AG20443 (cell line): Measurements from ENCODE around the gene SELENOS.

Experiments
- DNase-seq: peaks from one replicate; pipeline ENCODE4 v3.0.0; 2012; ENCODE audit warnings: low spot score, mixed read lengths

SELENOS gene

DNA sequence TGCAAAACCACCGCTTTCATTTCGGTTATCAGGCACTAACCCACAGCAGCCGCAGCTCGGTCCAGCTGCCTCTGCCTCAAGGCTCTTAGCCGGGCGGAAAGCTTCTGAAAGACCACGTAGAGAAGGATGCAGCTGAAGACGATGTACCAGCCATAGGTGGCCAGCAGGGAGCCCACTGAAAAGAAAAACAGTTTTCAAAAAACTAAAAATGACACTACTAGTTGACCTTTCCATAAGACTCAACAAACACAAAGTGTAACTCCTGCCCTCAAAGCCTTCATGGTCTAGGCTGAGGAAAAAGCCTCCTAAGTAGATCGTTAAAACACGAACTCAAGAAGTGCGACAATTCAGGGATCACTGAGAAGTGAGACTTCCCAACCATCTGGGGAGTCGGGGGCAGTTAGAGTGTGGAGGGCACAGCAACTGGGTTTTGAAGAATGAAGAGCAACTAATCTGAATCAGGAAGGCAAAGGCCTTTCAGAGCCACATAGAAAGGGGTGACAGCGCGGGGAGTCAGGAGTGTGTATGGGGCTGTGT, 716 bp downstream of the SELENOS start:
- DNase-seq = peak; percentile 33

- DNase-seq = no peak
These were observed 2.3 kb downstream of the SELENOS start for GRCh38 chr15:101275018-101275417.

DNA sequence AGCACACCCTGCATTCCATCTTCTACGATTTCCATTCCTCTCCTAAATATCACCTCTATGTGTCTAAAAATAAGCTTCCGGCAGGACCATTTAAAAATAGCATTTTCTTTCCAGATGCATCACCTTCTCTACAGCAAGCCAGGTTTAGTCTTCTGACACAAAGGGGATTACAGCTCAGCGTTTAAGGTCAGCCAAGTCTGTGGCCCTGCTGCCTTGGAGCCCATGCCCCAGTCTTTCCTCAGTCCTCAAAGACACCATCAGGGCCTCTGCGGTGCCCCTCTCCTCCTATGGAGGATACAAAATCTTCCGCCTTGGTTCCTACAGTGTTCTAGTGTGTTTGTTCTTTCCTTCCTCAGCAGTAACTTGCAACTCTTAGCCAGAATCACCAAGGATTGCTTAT, 3.8 kb downstream of the SELENOS start:
- no peak for DNase-seq

DNA sequence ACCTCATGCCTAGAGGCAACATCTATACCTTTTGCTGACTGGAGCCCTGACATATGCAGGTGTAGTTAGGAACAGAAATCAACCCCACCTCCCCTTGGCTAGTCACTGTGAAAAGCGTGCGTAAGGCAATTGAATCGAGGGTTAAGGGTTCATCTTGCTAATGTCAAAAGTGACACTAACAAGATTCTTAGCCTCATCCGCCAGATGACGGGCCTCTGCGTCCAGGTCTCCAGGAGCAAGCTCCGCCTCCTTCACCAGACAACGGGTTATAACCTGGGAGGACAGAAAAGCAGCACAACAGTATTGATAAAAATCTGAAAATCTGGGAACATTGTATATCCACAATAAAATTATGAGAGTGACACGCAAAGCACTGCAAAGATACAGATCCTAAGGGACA, 4.7 kb downstream of the SELENOS start:
- DNase-seq = no peak

DNA sequence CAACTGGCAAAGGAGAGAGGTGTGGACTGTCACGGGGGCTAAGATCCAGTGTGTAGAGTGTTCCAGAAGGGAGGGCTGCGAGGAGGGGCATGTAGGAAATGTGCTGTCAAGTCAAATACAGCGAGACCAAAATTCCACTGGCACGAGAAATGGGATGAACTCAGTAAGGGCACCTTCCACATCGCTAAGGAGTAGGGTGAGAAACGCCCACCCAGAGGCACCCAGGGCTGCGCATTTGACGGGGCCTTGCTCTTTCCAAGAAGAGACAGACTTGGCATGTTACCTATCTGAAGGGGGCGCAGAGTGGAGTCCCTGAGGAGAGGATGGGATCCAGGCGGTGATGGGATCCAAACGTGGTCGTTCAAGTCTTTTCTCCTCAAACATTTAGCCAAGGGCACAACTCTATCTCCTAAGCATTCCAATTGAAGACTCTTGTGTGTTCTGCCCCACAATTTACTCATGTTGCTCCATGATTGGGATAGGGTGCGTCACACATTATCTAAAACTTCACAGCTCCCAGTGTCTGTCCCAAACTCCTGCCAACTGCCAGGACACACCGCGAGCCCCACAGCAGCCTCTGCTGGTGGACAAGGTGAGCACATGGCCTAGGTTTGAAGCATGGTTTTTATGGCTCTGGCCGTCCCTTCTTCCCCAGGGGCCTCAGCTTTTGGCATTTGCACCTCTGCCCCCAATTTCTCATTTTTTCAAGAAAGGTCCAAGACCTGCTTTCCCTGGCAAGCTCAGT, 7.6 kb downstream of the SELENOS start:
- DNase-seq = no peak

GRCh38 chr15:101267320-101268104, 9.8 kb downstream of the SELENOS start:
- peak; percentile 91 for DNase-seq

DNA sequence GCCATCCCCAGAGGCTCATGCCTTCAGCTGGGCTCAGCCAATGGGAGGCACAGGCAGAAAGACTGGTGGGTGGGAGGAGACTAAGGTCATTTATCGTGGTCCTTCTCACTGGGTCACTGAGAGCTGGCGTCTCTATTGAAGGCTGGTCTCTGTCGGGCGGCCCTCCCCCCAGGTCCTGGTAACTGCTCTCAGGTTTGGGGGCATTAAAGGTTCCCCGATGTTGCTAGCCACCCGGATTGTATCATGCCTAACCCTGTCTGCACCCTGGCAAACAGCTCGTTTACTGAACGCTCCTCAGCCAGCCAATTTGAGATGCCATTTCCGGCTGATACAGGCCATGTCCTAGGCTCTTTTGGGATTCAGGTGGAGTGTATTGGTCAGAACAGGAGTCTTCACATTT, 10.5 kb downstream of the SELENOS start:
- DNase-seq = no peak

DNA sequence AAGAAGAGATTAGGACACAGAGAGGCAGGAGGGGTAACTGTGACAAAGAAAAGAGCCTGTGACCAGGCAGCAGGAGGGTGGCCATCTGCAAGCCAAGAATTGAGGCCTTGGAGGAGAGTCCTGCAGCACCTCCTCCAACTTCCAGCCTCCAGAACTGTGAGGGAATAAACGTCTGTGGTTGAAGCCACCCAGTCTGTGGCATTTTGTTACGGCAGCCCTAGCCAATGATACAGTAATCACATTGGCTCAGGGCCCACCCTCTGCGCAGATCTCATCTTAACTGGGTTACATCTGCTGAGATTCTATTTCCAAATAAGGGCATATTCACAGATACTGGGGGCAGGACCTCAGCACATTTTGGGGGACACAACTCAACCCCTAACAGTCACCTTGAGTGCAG, 11.3 kb downstream of the SELENOS start:
- peak; percentile 44 for DNase-seq

GRCh38 chr15:101264911-101265641, 12.2 kb downstream of the SELENOS start:
- no peak for DNase-seq

GRCh38 chr15:101264011-101264410, 13.3 kb downstream of the SELENOS start:
- DNase-seq = no peak

DNA sequence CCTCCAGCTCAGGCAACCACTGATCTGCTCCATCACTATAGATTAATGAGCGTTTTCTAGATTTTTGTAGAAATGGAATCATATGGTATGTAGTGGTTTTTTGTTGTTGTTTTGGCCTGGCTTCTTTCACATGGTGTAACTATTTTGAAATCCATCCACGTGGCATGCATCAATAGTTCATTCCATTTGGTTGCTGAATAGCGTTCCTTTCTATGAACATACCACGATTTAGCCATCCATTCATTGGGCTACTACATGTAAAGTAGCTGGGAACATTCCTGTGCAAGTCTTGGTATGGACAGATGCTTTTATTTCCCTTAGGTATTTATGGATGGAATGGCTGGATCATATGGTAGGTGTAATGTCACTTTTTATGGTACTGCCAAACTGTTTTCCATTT, 14.7 kb downstream of the SELENOS start:
- no peak for DNase-seq

GRCh38 chr15:101258238-101259144, 18.8 kb downstream of the SELENOS start:
- peak; percentile 58 for DNase-seq

DNA sequence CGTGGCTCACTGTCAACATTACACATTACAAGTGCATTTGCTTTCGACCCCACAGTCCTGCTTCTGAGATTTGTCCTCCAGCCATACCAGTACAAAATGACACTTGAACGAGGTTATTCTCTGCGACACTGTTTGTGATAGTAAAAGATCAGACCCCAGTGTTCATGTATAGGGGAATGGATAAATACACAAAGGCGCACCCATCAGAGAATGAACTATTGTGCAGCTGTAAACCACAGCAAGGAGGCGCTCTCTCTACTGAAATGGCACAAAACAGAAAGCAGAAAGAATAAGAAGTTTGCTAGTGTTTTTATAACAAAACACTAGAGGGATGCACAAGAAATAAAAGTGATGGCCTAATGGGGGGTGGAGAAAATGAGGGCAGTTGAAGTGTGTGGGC, 20.5 kb downstream of the SELENOS start:
- DNase-seq = no peak

- DNase-seq = no peak
These were observed 21.6 kb downstream of the SELENOS start for GRCh38 chr15:101255615-101256241.

DNA sequence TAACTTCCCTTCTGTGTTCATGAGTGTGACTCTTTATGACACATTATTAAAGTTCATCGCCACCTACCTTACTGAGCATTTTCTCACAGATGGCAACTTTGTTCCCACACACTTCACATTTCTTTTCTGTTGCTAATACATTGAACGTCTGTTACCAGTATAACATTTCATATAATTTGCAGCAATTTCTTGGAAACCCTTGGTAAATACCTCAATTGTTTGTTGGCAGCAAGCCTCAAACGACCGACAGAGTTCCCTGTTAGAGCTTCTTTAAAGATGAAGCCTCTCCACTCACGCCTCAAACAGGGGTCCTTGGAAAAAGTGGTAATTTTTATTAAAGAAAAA, 22.3 kb downstream of the SELENOS start:
- no peak for DNase-seq

DNA sequence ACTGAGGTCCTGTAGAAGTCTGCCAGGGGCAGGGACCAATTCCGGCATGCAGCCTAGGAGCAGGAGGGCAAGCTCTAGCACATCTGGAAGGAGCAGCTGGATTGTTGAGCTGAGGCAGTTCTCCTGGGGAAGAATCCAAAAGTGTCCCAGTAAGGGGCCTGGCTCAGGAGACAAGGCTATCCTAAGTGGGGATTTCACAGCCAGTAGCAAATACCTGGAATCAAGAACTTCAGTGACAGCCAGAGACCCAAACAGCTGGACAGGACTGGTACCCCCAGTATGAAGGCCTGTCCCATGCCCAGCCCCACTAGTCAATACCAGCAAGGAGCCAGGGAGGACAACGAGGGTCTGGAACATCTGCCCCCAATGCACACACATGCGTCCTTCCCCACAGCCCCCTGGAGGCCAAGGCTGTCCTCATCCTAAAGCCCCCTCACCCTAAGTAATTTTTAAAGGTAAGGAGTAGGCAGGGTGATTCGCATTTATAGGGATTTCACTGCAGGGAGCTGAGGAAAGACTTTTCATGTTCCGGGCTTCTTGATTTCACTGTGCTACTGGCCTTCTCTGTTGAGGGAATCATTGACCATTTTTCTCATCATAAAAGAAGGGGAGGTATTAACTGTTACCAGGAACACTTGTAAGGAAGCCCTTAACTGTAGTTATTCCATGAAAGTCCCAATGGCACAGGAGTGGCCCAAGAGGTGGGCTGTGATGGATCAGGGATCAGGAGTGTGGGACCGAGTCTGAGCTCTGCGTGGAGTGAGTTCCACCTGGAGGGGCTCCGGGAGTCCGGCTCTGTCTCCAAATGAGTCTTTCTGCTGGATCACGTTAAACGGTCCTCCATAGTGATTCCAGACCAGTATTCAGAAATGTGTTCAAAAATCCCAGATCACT, 22.9 kb downstream of the SELENOS start:
- no peak for DNase-seq

- DNase-seq = no peak
These were observed 24.4 kb downstream of the SELENOS start for GRCh38 chr15:101252836-101253235.

DNA sequence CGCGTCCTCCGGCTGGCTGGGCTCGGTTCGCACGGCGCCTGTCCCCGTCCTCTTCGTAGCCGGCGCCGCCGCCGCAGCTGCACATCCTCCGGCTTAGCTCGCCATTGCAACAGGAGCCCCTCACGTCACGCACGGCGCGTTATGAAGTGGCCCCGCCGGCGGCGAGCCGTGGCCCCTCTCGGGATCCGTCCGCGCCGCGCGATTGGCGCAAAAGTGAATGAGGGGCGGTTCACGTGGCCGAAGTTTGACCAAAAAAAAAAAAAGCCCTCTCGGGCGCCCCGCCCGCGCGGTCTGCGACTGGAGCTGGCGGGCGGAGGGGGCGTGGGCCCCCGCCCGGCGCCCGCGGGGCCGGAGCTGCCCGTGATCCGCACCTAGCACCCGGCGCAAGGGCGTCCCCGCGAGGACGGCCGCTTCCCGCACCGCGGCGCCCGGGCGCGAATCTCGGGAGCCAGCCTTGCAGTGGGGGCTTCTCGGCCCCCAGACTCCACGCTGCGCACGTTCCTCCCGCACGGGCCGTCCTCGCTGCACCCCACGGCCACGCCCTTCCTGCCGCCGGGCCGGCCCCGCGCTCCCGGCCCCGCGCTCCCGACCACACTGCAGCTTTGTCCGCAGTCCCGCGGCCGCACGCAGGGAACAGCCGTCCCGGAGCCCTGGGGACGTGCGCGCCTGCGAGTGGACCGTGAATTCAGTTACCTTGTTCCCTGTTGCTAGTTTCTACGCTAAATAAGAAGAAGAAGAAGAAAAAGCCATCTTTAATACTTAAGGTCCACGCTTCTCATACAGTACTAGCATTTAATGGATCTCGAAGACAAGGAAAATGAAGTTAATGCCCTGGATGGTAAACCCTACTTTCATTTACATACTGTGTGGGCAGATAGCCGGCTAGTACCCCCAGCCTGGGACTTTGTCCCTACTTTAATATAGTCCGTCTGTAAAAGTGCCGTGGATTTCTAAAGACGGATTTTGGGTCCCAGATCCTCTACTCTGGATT, 25.2 kb downstream of the SELENOS start, which contains the start of gene CHSY1:
TSS of gene CHSY1 (minus strand) at position 219 of the 991 bp plus-strand sequence. CDS start 592 bp downstream, outside the sequence.
- peak; percentile 91 for DNase-seq
